GM06990 (cell line): Measurements from ENCODE around the gene TNFRSF1B.

ENCODE experiments used
- DNase-seq: peaks from one replicate; pipeline ENCODE4 v3.0.0-alpha.2; 2011; ENCODE audit not compliant: insufficient read length; ENCODE audit errors: extremely low read depth
- H3K27me3 ChIP-seq: replicated peaks from 2 replicates; pipeline ENCODE4 v1.6.0; 2011; ENCODE audit warnings: low read length; ENCODE audit not compliant: control insufficient read depth, insufficient read depth
- H3K36me3 ChIP-seq: 2 replicates; pipeline ENCODE4 v1.5.1; 2011; ENCODE audit warnings: low read length; ENCODE audit not compliant: control insufficient read depth, insufficient read depth
- H3K4me3 ChIP-seq: replicated peaks from 2 replicates; pipeline ENCODE4 v1.5.1; 2011; ENCODE audit warnings: low read depth, mild to moderate bottlenecking, control low read depth, low read length
- TF ChIP-seq, protein P1 (sequence below): IDR thresholded peaks from 2 replicates; pipeline ENCODE4 v1.5.1; 2011; ENCODE audit warnings: low read length, control low read depth, mild to moderate bottlenecking, inconsistent platforms; ENCODE audit not compliant: insufficient read depth, poor library complexity, severe bottlenecking

TNFRSF1B gene

DNA sequence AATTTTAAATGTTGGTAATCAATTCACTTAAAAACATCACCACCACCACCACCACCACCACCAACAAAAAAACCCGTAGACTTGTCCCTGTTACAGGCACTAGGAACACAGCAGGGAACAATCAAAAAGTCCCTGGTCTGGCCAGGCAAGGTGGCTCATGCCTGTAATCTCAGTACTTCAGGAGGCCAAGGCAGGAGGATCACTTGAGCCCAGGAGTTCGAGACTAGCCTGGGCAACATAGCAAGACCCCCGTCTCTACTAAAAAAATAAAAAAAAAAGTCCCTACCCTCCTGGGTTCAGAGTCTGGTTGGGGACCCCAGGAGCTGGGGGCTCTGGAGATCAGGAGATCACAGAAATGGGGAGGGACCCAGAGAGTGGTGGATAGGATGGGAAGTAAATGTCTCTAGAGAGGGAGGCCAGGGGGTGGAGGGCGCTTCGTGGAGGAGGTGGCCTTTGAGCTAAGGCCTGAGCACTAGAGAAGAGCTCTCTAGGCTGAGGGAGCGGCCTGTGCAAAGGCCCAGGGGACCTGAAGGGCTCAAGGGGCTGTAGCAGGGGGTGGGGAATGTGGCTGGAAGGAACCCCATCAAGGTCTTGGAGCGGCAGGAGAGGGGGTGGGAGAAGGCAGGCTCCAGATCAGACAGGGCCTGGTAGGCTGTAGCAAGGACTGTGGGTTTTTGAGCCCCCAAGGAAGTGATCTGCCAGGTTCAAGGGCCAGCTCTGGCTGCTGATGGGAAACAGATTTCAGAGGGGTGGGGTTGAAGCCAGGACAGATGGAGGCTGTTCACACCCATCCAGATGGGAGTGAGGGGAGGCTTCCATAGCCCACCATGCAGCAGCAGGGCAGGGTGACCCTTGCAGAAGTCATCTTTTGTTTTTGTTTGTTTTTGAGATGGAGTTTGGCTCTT lies 38.2 kb downstream of the TNFRSF1B start:
- Histone ChIP-seq H3K36me3 (peaks cover 26% of the 10 kb centered on the region), H3K4me3 (no peak overlapping the region), H3K27me3 (no peaks in the 10 kb centered on the region)
- TF ChIP-seq, protein P1, sequence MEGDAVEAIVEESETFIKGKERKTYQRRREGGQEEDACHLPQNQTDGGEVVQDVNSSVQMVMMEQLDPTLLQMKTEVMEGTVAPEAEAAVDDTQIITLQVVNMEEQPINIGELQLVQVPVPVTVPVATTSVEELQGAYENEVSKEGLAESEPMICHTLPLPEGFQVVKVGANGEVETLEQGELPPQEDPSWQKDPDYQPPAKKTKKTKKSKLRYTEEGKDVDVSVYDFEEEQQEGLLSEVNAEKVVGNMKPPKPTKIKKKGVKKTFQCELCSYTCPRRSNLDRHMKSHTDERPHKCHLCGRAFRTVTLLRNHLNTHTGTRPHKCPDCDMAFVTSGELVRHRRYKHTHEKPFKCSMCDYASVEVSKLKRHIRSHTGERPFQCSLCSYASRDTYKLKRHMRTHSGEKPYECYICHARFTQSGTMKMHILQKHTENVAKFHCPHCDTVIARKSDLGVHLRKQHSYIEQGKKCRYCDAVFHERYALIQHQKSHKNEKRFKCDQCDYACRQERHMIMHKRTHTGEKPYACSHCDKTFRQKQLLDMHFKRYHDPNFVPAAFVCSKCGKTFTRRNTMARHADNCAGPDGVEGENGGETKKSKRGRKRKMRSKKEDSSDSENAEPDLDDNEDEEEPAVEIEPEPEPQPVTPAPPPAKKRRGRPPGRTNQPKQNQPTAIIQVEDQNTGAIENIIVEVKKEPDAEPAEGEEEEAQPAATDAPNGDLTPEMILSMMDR: no peak
- no peak for DNase-seq

DNA sequence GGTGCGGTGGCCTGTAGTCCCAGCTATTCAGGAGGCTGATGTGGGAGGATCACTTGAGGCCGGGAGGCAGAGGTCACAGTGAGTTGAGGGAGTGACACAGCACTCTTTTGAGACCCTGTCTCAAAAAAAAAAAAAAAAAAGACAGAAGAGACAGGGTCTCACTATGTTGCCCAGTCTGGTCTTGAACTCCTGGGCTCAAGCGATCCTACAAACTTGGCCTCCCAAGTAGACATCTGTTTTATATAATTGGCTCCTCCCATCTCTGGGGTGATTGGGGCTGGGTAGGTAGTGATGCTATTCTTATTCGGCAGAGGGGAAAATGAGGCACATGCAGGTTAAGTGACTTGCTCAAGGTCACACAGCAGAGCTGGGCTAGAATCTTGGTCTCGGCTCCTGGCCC lies 39.4 kb downstream of the TNFRSF1B start:
- TF ChIP-seq, protein P1: no peak
- Histone ChIP-seq H3K27me3 (no peaks in the 10 kb centered on the region), H3K4me3 (no peak overlapping the region), H3K36me3 (peaks cover 24% of the 10 kb centered on the region)
- DNase-seq: no peak

DNA sequence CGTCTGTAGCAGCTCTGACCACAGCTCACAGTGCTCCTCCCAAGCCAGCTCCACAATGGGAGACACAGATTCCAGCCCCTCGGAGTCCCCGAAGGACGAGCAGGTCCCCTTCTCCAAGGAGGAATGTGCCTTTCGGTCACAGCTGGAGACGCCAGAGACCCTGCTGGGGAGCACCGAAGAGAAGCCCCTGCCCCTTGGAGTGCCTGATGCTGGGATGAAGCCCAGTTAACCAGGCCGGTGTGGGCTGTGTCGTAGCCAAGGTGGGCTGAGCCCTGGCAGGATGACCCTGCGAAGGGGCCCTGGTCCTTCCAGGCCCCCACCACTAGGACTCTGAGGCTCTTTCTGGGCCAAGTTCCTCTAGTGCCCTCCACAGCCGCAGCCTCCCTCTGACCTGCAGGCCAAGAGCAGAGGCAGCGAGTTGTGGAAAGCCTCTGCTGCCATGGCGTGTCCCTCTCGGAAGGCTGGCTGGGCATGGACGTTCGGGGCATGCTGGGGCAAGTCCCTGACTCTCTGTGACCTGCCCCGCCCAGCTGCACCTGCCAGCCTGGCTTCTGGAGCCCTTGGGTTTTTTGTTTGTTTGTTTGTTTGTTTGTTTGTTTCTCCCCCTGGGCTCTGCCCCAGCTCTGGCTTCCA lies 40.1 kb downstream of the TNFRSF1B start:
- TF ChIP-seq, protein P1: no peak
- no peak for DNase-seq
- H3K36me3 ChIP-seq: peaks cover 23% of the 10 kb centered on the region

DNA sequence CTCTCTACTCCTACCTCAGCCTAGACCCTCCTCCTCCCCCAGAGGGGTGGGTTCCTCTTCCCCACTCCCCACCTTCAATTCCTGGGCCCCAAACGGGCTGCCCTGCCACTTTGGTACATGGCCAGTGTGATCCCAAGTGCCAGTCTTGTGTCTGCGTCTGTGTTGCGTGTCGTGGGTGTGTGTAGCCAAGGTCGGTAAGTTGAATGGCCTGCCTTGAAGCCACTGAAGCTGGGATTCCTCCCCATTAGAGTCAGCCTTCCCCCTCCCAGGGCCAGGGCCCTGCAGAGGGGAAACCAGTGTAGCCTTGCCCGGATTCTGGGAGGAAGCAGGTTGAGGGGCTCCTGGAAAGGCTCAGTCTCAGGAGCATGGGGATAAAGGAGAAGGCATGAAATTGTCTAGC lies 41.5 kb downstream of the TNFRSF1B start:
- TF ChIP-seq, protein P1: no peak
- Histone ChIP-seq H3K4me3 (no peak overlapping the region), H3K27me3 (no peaks in the 10 kb centered on the region), H3K36me3 (peaks cover 16% of the 10 kb centered on the region)
- no peak for DNase-seq

More for the DNA sequence above, 40.1 kb downstream of the TNFRSF1B start:
- Histone ChIP-seq H3K4me3 (no peak overlapping the region), H3K27me3 (no peaks in the 10 kb centered on the region)

DNA sequence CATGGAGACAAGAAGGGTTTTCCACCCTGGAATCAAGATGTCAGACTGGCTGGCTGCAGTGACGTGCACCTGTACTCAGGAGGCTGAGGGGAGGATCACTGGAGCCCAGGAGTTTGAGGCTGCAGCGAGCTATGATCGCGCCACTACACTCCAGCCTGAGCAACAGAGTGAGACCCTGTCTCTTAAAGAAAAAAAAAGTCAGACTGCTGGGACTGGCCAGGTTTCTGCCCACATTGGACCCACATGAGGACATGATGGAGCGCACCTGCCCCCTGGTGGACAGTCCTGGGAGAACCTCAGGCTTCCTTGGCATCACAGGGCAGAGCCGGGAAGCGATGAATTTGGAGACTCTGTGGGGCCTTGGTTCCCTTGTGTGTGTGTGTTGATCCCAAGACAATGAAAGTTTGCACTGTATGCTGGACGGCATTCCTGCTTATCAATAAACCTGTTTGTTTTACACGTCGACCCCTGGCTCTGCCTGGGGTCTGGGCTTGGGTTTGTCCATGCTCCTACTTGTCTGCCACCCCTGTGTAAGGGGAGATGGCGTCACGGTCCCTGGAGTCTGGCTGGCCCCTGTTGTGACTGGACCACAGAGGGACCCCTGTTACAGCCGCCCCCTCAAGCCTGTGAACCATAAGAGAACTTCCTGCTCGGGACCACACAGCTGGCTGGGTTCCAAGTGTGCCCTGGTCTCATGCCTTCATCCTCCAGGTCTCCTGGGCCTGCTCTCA lies 42.1 kb downstream of the TNFRSF1B start:
- TF ChIP-seq, protein P1: peak; percentile 84
- Histone ChIP-seq H3K27me3 (no peaks in the 10 kb centered on the region), H3K36me3 (peaks cover 15% of the 10 kb centered on the region), H3K4me3 (no peak overlapping the region)
- DNase-seq: peak; percentile 68
